Uterus (tissue), 2 donors: Measurements from ENCODE around the gene ARX.

Experiments used
- POLR2A ChIP-seq, 2 donors: fragments of 450-650 bp; IDR thresholded peaks; one replicate each; pipeline ENCODE4 v1.6.1; 2016; ENCODE audit warnings: antibody characterized with exemption in 2 of 2, mild to moderate bottlenecking in 1 of 2, moderate library complexity in 1 of 2
- TF ChIP-seq, protein P1 (sequence below), 4 experiments: fragments of 200-600 bp in 2 of 4; fragments of 450-650 bp in 2 of 4; sonication (generic) in 2 of 4; IDR thresholded peaks; one replicate each; pipeline ENCODE4 v1.5.1; 2016 to 2019; ENCODE audit warnings: antibody characterized with exemption in 4 of 4, mild to moderate bottlenecking in 2 of 4, moderate library complexity in 1 of 4

- TF ChIP-seq, protein P1, sequence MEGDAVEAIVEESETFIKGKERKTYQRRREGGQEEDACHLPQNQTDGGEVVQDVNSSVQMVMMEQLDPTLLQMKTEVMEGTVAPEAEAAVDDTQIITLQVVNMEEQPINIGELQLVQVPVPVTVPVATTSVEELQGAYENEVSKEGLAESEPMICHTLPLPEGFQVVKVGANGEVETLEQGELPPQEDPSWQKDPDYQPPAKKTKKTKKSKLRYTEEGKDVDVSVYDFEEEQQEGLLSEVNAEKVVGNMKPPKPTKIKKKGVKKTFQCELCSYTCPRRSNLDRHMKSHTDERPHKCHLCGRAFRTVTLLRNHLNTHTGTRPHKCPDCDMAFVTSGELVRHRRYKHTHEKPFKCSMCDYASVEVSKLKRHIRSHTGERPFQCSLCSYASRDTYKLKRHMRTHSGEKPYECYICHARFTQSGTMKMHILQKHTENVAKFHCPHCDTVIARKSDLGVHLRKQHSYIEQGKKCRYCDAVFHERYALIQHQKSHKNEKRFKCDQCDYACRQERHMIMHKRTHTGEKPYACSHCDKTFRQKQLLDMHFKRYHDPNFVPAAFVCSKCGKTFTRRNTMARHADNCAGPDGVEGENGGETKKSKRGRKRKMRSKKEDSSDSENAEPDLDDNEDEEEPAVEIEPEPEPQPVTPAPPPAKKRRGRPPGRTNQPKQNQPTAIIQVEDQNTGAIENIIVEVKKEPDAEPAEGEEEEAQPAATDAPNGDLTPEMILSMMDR (IDR thresholded peaks at IDR 0.05), result no peak
- no peak for TF ChIP-seq POLR2A (IDR thresholded peaks at IDR 0.05)
These were observed 50.4 kb downstream of the ARX start for GRCh38 chrX:24965372-24965771.
